ENCODE results near the gene BDH2.
A peak's percentile ranks its signal among the peaks of the same experiment; 100 is the strongest.

The BDH2 gene

GRCh38 chr4:103076747-103077347 lies 22.8 kb downstream of the BDH2 start, which contains the start of gene SLC9B2:
Gene SLC9B2 (minus strand): TSS chr4:103076761. CDS start chr4:103067550, 9,211 bp downstream.
- peaks cover 4% of the 10 kb centered on the region for H3K36me3 ChIP-seq (ENCODE audit: insufficient read depth, low read length)
- H3K9ac ChIP-seq (ENCODE audit: low read depth, low read length): peak within 1 kb of the TSS; percentile 95
- H3K4me1 ChIP-seq (ENCODE audit: control insufficient read depth, insufficient read depth, low read length): peaks cover 20% of the 10 kb centered on the region
- no peaks in the 10 kb centered on the region for H3K27me3 ChIP-seq (ENCODE audit: control insufficient read depth, insufficient read depth, low read length)
- H3K9me3 ChIP-seq (replicated peaks; ENCODE audit: low read length): no peaks in the 10 kb centered on the region
- H3K4me2 ChIP-seq (ENCODE audit: low read length): peak within 1 kb of the TSS; percentile 93
- peak within 1 kb of the TSS; percentile 96 for H3K4me3 ChIP-seq (ENCODE audit: low read length)

- Histone ChIP-seq H3K9me3 (replicated peaks; ENCODE audit: low read length) (no peaks in the 10 kb centered on the region), H3K4me1 (ENCODE audit: control insufficient read depth, insufficient read depth, low read length) (peaks cover 20% of the 10 kb centered on the region), H3K36me3 (ENCODE audit: insufficient read depth, low read length) (peaks cover 4% of the 10 kb centered on the region), H3K4me3 (ENCODE audit: low read length) (peak overlapping the region; percentile 96), H3K9ac (ENCODE audit: low read depth, low read length) (peak overlapping the region; percentile 95), H3K4me2 (ENCODE audit: low read length) (peak overlapping the region; percentile 93), H3K27me3 (ENCODE audit: control insufficient read depth, insufficient read depth, low read length) (no peaks in the 10 kb centered on the region)
Observed at GRCh38 chr4:103075894-103076746, 23.5 kb downstream of the BDH2 start.

- Histone ChIP-seq H3K9me3 (replicated peaks; ENCODE audit: low read length) (no peaks in the 10 kb centered on the region), H3K9ac (ENCODE audit: low read depth, low read length) (peak overlapping the region; percentile 95), H3K4me2 (ENCODE audit: low read length) (peak overlapping the region; percentile 93), H3K4me3 (ENCODE audit: low read length) (peak overlapping the region; percentile 96), H3K36me3 (ENCODE audit: insufficient read depth, low read length) (no peaks in the 10 kb centered on the region), H3K4me1 (ENCODE audit: control insufficient read depth, insufficient read depth, low read length) (peaks cover 20% of the 10 kb centered on the region), H3K27me3 (ENCODE audit: control insufficient read depth, insufficient read depth, low read length) (no peaks in the 10 kb centered on the region)
Observed at GRCh38 chr4:103075435-103075893, 24.2 kb downstream of the BDH2 start.

GRCh38 chr4:103074744-103075434 lies 24.7 kb downstream of the BDH2 start:
- Histone ChIP-seq H3K9ac (ENCODE audit: low read depth, low read length) (peak overlapping the region; percentile 95), H3K4me1 (ENCODE audit: control insufficient read depth, insufficient read depth, low read length) (peaks cover 20% of the 10 kb centered on the region), H3K4me2 (ENCODE audit: low read length) (peak overlapping the region; percentile 93), H3K27me3 (ENCODE audit: control insufficient read depth, insufficient read depth, low read length) (no peaks in the 10 kb centered on the region), H3K4me3 (ENCODE audit: low read length) (peak overlapping the region; percentile 96), H3K9me3 (replicated peaks; ENCODE audit: low read length) (no peaks in the 10 kb centered on the region), H3K36me3 (ENCODE audit: insufficient read depth, low read length) (no peaks in the 10 kb centered on the region)

GRCh38 chr4:103073792-103074438 lies 25.7 kb downstream of the BDH2 start:
- Histone ChIP-seq H3K27me3 (ENCODE audit: control insufficient read depth, insufficient read depth, low read length) (no peaks in the 10 kb centered on the region), H3K9ac (ENCODE audit: low read depth, low read length) (no peak overlapping the region), H3K9me3 (replicated peaks; ENCODE audit: low read length) (no peaks in the 10 kb centered on the region), H3K4me1 (ENCODE audit: control insufficient read depth, insufficient read depth, low read length) (peaks cover 20% of the 10 kb centered on the region), H3K4me2 (ENCODE audit: low read length) (peak overlapping the region; percentile 93), H3K4me3 (ENCODE audit: low read length) (no peak overlapping the region), H3K36me3 (ENCODE audit: insufficient read depth, low read length) (no peaks in the 10 kb centered on the region)

- Histone ChIP-seq H3K9ac (ENCODE audit: low read depth, low read length) (no peak overlapping the region), H3K9me3 (replicated peaks; ENCODE audit: low read length) (no peaks in the 10 kb centered on the region), H3K4me3 (ENCODE audit: low read length) (no peak overlapping the region), H3K4me1 (ENCODE audit: control insufficient read depth, insufficient read depth, low read length) (peaks cover 14% of the 10 kb centered on the region), H3K36me3 (ENCODE audit: insufficient read depth, low read length) (no peaks in the 10 kb centered on the region), H3K4me2 (ENCODE audit: low read length) (no peak overlapping the region), H3K27me3 (ENCODE audit: control insufficient read depth, insufficient read depth, low read length) (no peaks in the 10 kb centered on the region)
Observed at GRCh38 chr4:103067841-103068547, 31.6 kb downstream of the BDH2 start.

GRCh38 chr4:103060453-103061148 lies 39.0 kb downstream of the BDH2 start:
- H3K36me3 ChIP-seq (ENCODE audit: insufficient read depth, low read length): no peaks in the 10 kb centered on the region
- H3K27me3 ChIP-seq (ENCODE audit: control insufficient read depth, insufficient read depth, low read length): no peaks in the 10 kb centered on the region
- H3K9ac ChIP-seq (ENCODE audit: low read depth, low read length): no peak overlapping the region
- no peak overlapping the region for H3K4me2 ChIP-seq (ENCODE audit: low read length)
- H3K4me3 ChIP-seq (ENCODE audit: low read length): no peak overlapping the region
- H3K9me3 ChIP-seq (replicated peaks; ENCODE audit: low read length): no peaks in the 10 kb centered on the region
- no peaks in the 10 kb centered on the region for H3K4me1 ChIP-seq (ENCODE audit: control insufficient read depth, insufficient read depth, low read length)

- Histone ChIP-seq H3K4me2 (ENCODE audit: low read length) (no peak overlapping the region), H3K36me3 (ENCODE audit: insufficient read depth, low read length) (peaks cover 4% of the 10 kb centered on the region), H3K9ac (ENCODE audit: low read depth, low read length) (no peak overlapping the region), H3K4me1 (ENCODE audit: control insufficient read depth, insufficient read depth, low read length) (peaks cover 7% of the 10 kb centered on the region), H3K4me3 (ENCODE audit: low read length) (no peak overlapping the region), H3K9me3 (replicated peaks; ENCODE audit: low read length) (no peaks in the 10 kb centered on the region), H3K27me3 (ENCODE audit: control insufficient read depth, insufficient read depth, low read length) (no peaks in the 10 kb centered on the region)
Observed at GRCh38 chr4:103054030-103054429, 45.6 kb downstream of the BDH2 start.

GRCh38 chr4:103052779-103053178 lies 46.9 kb downstream of the BDH2 start:
- Histone ChIP-seq H3K9me3 (replicated peaks; ENCODE audit: low read length) (no peaks in the 10 kb centered on the region), H3K36me3 (ENCODE audit: insufficient read depth, low read length) (peaks cover 15% of the 10 kb centered on the region), H3K4me1 (ENCODE audit: control insufficient read depth, insufficient read depth, low read length) (peaks cover 7% of the 10 kb centered on the region), H3K27me3 (ENCODE audit: control insufficient read depth, insufficient read depth, low read length) (no peaks in the 10 kb centered on the region), H3K4me2 (ENCODE audit: low read length) (no peak overlapping the region), H3K4me3 (ENCODE audit: low read length) (no peak overlapping the region), H3K9ac (ENCODE audit: low read depth, low read length) (no peak overlapping the region)

GRCh38 chr4:103052145-103052544 lies 47.5 kb downstream of the BDH2 start:
- Histone ChIP-seq H3K27me3 (ENCODE audit: control insufficient read depth, insufficient read depth, low read length) (no peaks in the 10 kb centered on the region), H3K4me1 (ENCODE audit: control insufficient read depth, insufficient read depth, low read length) (peaks cover 7% of the 10 kb centered on the region), H3K36me3 (ENCODE audit: insufficient read depth, low read length) (peaks cover 15% of the 10 kb centered on the region), H3K9me3 (replicated peaks; ENCODE audit: low read length) (no peaks in the 10 kb centered on the region), H3K4me3 (ENCODE audit: low read length) (no peak overlapping the region), H3K4me2 (ENCODE audit: low read length) (no peak overlapping the region), H3K9ac (ENCODE audit: low read depth, low read length) (no peak overlapping the region)

Data from skeletal muscle satellite cell (primary cell).